ENCODE data around the gene ERP27.

ERP27 gene

GRCh38 chr12:14919455-14919854 lies 18.9 kb downstream of the ERP27 start:
- no peak for DNase-seq (ENCODE audit: low spot score)
- no peak for TF ChIP-seq CTCF (IDR thresholded peaks at IDR 0.05; ENCODE audit: extremely low read depth, missing control alignments)

GRCh38 chr12:14915736-14916135 lies 22.6 kb downstream of the ERP27 start:
- TF ChIP-seq CTCF (IDR thresholded peaks at IDR 0.05; ENCODE audit: extremely low read depth, missing control alignments): no peak
- no peak for DNase-seq (ENCODE audit: low spot score)

GRCh38 chr12:14913381-14913781 lies 25.0 kb downstream of the ERP27 start:
- TF ChIP-seq CTCF (IDR thresholded peaks at IDR 0.05; ENCODE audit: extremely low read depth, missing control alignments): no peak
- no peak for DNase-seq (ENCODE audit: low spot score)

GRCh38 chr12:14911131-14911530 lies 27.2 kb downstream of the ERP27 start:
- TF ChIP-seq CTCF (IDR thresholded peaks at IDR 0.05; ENCODE audit: extremely low read depth, missing control alignments): no peak
- no peak for DNase-seq (ENCODE audit: low spot score)

- no peak for DNase-seq (ENCODE audit: low spot score)
- TF ChIP-seq CTCF (IDR thresholded peaks at IDR 0.05; ENCODE audit: extremely low read depth, missing control alignments): no peak
Observed at GRCh38 chr12:14910090-14910915, 28.0 kb downstream of the ERP27 start.

- no peak for DNase-seq (ENCODE audit: low spot score)
- no peak for TF ChIP-seq CTCF (IDR thresholded peaks at IDR 0.05; ENCODE audit: extremely low read depth, missing control alignments)
Observed at GRCh38 chr12:14907953-14908352, 30.4 kb downstream of the ERP27 start.

- no peak for TF ChIP-seq CTCF (IDR thresholded peaks at IDR 0.05; ENCODE audit: extremely low read depth, missing control alignments)
- no peak for DNase-seq (ENCODE audit: low spot score)
Observed at GRCh38 chr12:14906114-14906513, 32.2 kb downstream of the ERP27 start.

All from GM20000 (cell line).